A673 (cell line): ENCODE results near the gene ELAVL3.

Experiments used
- CTCF ChIP-seq: fragments of 300-800, 200-600 bp; sonication (generic); conservative IDR thresholded peaks from 2 replicates; pipeline ENCODE4 v1.5.1; 2017; ENCODE audit warnings: low read depth, mild to moderate bottlenecking, antibody characterized with exemption, low read length, moderate library complexity, mixed read lengths
- EZH2 ChIP-seq: fragments of 200-600 bp; sonication (generic); IDR thresholded peaks from 2 replicates; pipeline ENCODE4 v1.6.1; 2017; ENCODE audit warnings: borderline replicate concordance, low read depth, mild to moderate bottlenecking, mixed read lengths, antibody characterized with exemption, low read length; ENCODE audit not compliant: poor library complexity, severe bottlenecking

GRCh38 chr19:11445141-11445540 lies 35.7 kb downstream of the ELAVL3 start:
- TF ChIP-seq EZH2 (no peak), CTCF (no peak)
